Renal cortical epithelial cell (primary cell): ENCODE data around the gene CZIB. TPM values are rescaled to one million over a fixed set of nuclear protein-coding genes. Genes with fewer than 3 reads are reported as not detected.
"Not testable (repeated sequence)": the region's sequence is repeated elsewhere in the genome, so short reads cannot be mapped to it uniquely, and the experiment has no call there.

Experiments
- DNase-seq: peaks from one replicate; pipeline ENCODE4 v3.0.0-alpha.2; 2011; ENCODE audit warnings: low read depth
- total RNA-seq: library from RNA; depleted of rRNA; stranded (reverse); fragments of >200 nt; gene quantifications from 2 replicates; pipeline ENCODE4 v1.2.3, GENCODE V29; 2014

CZIB gene
- total RNA-seq, 1 donor from 2014 or later, result 34.7 TPM

- no peak for DNase-seq
Measured at GRCh38 chr1:53189061-53189460, 31.4 kb downstream of the CZIB start.

- DNase-seq, result no peak
Measured at GRCh38 chr1:53188099-53188498, 32.3 kb downstream of the CZIB start.

- DNase-seq, result no peak
Measured at GRCh38 chr1:53187401-53187800, 33.0 kb downstream of the CZIB start.

GRCh38 chr1:53186533-53186932 is 33.9 kb downstream of the CZIB start:
- no peak for DNase-seq

- DNase-seq, result not testable (repeated sequence)
Measured at GRCh38 chr1:53185955-53186297, 34.5 kb downstream of the CZIB start.

- no peak for DNase-seq
Measured at GRCh38 chr1:53183095-53183990, 37.1 kb downstream of the CZIB start.

- DNase-seq, result no peak
Measured at GRCh38 chr1:53182716-53183094, 37.7 kb downstream of the CZIB start.

- peak; percentile 74 for DNase-seq
Measured at GRCh38 chr1:53182111-53182593, 38.3 kb downstream of the CZIB start.

- DNase-seq, result no peak
Measured at GRCh38 chr1:53180951-53181350, 39.5 kb downstream of the CZIB start.

GRCh38 chr1:53180226-53180625 is 40.2 kb downstream of the CZIB start:
- no peak for DNase-seq

- peak; percentile 21 for DNase-seq
Measured at GRCh38 chr1:53176452-53177208, 43.8 kb downstream of the CZIB start.

GRCh38 chr1:53174971-53175913 is 45.2 kb downstream of the CZIB start:
- no peak for DNase-seq

- peak; percentile 41 for DNase-seq
Measured at GRCh38 chr1:53172426-53173128, 47.9 kb downstream of the CZIB start.

- DNase-seq, result no peak
Measured at GRCh38 chr1:53166912-53167311, 53.5 kb downstream of the CZIB start.

- no peak for DNase-seq
Measured at GRCh38 chr1:53166366-53166765, 54.1 kb downstream of the CZIB start.

- no peak for DNase-seq
Measured at GRCh38 chr1:53165408-53165961, 54.9 kb downstream of the CZIB start.

Other genes with a start within 250 kb of the CZIB start
- 0.40 TPM in 1 of 2 replicates, not detected in the other for gene PODN, start 158.4 kb downstream of the CZIB start, total RNA-seq
- gene SLC1A7, start 78.0 kb downstream of the CZIB start, total RNA-seq, result not detected in 2 replicates
- 14.1 and 23.3 TPM in 2 replicates for gene CPT2, start 23.8 kb downstream of the CZIB start, total RNA-seq
- 32.6 and 40.6 TPM in 2 replicates for gene MAGOH, start 17.9 kb upstream of the CZIB start, total RNA-seq
- gene LRP8, start 107.4 kb upstream of the CZIB start, total RNA-seq, result 2.9 and 18.9 TPM in 2 replicates
- not detected in 2 replicates for gene DMRTB1, start 238.8 kb upstream of the CZIB start, total RNA-seq